Measurements from ENCODE around the gene AKIRIN2.
"Not testable (repeated sequence)": the region's sequence is repeated elsewhere in the genome, so short reads cannot be mapped to it uniquely, and the experiment has no call there.

Gene AKIRIN2

GRCh38 chr6:87697581-87698546 is 4.2 kb downstream of the AKIRIN2 start:
- in situ Hi-C loops (cut with MboI; ENCODE audit: low pct_unique_long_range_greater_than_20kb, low sequenced_read_pairs, unreplicated experiment) = no loop called here
- DNase-seq (ENCODE audit: low spot score) = no peak
- no peak for TF ChIP-seq CTCF (IDR thresholded peaks at IDR 0.05; ENCODE audit: extremely low read depth, insufficient read depth, missing control alignments)

GRCh38 chr6:87696817-87697216 is 5.2 kb downstream of the AKIRIN2 start:
- DNase-seq (ENCODE audit: low spot score); in situ Hi-C loops (cut with MboI; ENCODE audit: low pct_unique_long_range_greater_than_20kb, low sequenced_read_pairs, unreplicated experiment): not testable (repeated sequence)

- no peak for TF ChIP-seq CTCF (IDR thresholded peaks at IDR 0.05; ENCODE audit: extremely low read depth, insufficient read depth, missing control alignments)
- in situ Hi-C loops (cut with MboI; ENCODE audit: low pct_unique_long_range_greater_than_20kb, low sequenced_read_pairs, unreplicated experiment) = no loop called here
- DNase-seq (ENCODE audit: low spot score) = no peak
Measured at GRCh38 chr6:87692086-87692485, 9.9 kb downstream of the AKIRIN2 start.

- TF ChIP-seq CTCF (IDR thresholded peaks at IDR 0.05; ENCODE audit: extremely low read depth, insufficient read depth, missing control alignments) = no peak
- in situ Hi-C loops (cut with MboI; ENCODE audit: low pct_unique_long_range_greater_than_20kb, low sequenced_read_pairs, unreplicated experiment) = no loop called here
- no peak for DNase-seq (ENCODE audit: low spot score)
Measured at GRCh38 chr6:87690441-87690840, 11.6 kb downstream of the AKIRIN2 start.

- in situ Hi-C loops (cut with MboI; ENCODE audit: low pct_unique_long_range_greater_than_20kb, low sequenced_read_pairs, unreplicated experiment) = not testable (repeated sequence)
Measured at GRCh38 chr6:87687893-87688292, 14.1 kb downstream of the AKIRIN2 start.

GRCh38 chr6:87687296-87687695 is 14.7 kb downstream of the AKIRIN2 start:
- no peak for DNase-seq (ENCODE audit: low spot score)
- in situ Hi-C loops (cut with MboI; ENCODE audit: low pct_unique_long_range_greater_than_20kb, low sequenced_read_pairs, unreplicated experiment) = no loop called here

More at GRCh38 chr6:87687893-87688292, 14.1 kb downstream of the AKIRIN2 start:
- not testable (repeated sequence) for DNase-seq (ENCODE audit: low spot score)

GRCh38 chr6:87686636-87687205 is 15.3 kb downstream of the AKIRIN2 start:
- in situ Hi-C loops (cut with MboI; ENCODE audit: low pct_unique_long_range_greater_than_20kb, low sequenced_read_pairs, unreplicated experiment) = not testable (repeated sequence)

More at GRCh38 chr6:87687296-87687695, 14.7 kb downstream of the AKIRIN2 start:
- TF ChIP-seq CTCF (IDR thresholded peaks at IDR 0.05; ENCODE audit: extremely low read depth, insufficient read depth, missing control alignments) = no peak

GRCh38 chr6:87684895-87685654 is 17.0 kb downstream of the AKIRIN2 start:
- in situ Hi-C loops (cut with MboI; ENCODE audit: low pct_unique_long_range_greater_than_20kb, low sequenced_read_pairs, unreplicated experiment) = no loop called here
- no peak for DNase-seq (ENCODE audit: low spot score)
- TF ChIP-seq CTCF (IDR thresholded peaks at IDR 0.05; ENCODE audit: extremely low read depth, insufficient read depth, missing control alignments) = no peak

More at GRCh38 chr6:87686636-87687205, 15.3 kb downstream of the AKIRIN2 start:
- DNase-seq (ENCODE audit: low spot score) = not testable (repeated sequence)
